ENCODE results near the gene PPARG. TPM values are rescaled to one million over a fixed set of nuclear protein-coding genes. Genes with fewer than 3 reads are reported as not detected.
"Not testable (repeated sequence)": the region's sequence is repeated elsewhere in the genome, so short reads cannot be mapped to it uniquely, and the experiment has no call there.

Gene PPARG
- total and polyA plus RNA-seq, 10 of the 15 experiments (the other 5 are each of a cell fraction or from before 2014, with no cell fraction given) = 0.06 to 0.86 (median 0.12) TPM; not detected in 5

GRCh38 chr3:12258911-12259310 lies 30.0 kb upstream of the PPARG start:
- H3K27me3 ChIP-seq (replicated peaks in 1 of 2; ENCODE audit: control insufficient read depth in 2 of 2, insufficient read depth in 2 of 2, low read length in 1 of 2) = no peaks in the 10 kb centered on the region
- H3K4me3 ChIP-seq = no peak overlapping the region
- no peak overlapping the region for H3K4me2 ChIP-seq (ENCODE audit: control insufficient read depth, insufficient read depth)
- no peak for TF ChIP-seq HCFC1 (IDR thresholded peaks at IDR 0.05; ENCODE audit: low read length)
- no peak for TF ChIP-seq CREM (IDR thresholded peaks at IDR 0.05; ENCODE audit: low read depth)
- no peak for TF ChIP-seq USF2 (IDR thresholded peaks at IDR 0.05; ENCODE audit: borderline replicate concordance, low read depth, low read length)
- no peak for TF ChIP-seq TCF12 (IDR thresholded peaks at IDR 0.05; ENCODE audit: low read depth, low read length)
- no peak for TF ChIP-seq POLR2A (IDR thresholded peaks at IDR 0.05; ENCODE audit: low read depth, low read length)
- FAIRE-seq (no peak), ATAC-seq (no peak), DNase-seq (ENCODE audit: low read depth, low spot score) (no peak)
- no peak overlapping the region for H2AFZ ChIP-seq (ENCODE audit: control insufficient read depth, low read depth, low read length)
- ChIA-PET RAD21 (ENCODE audit: unreplicated experiment) (no interaction called here), CTCF (interaction anchor here (0.8 to 1.2 kb wide), 3 partner anchors 64 to 120 kb away, joined by 3 read pairs; no protein-coding TSS in a partner anchor), POLR2A (no interaction called here), SMC1A (ENCODE audit: uncharacterized antibody, unreplicated experiment) (no interaction called here)
- in situ Hi-C loops (cut with MboI) (no loop called here), intact Hi-C loops (cut with micrococcal nuclease; ENCODE audit: unreplicated experiment) (no loop called here)
- no peaks in the 10 kb centered on the region for H3K4me1 ChIP-seq (ENCODE audit: control insufficient read depth, insufficient read depth, low read length)
- H3K9ac ChIP-seq (ENCODE audit: control insufficient read depth, insufficient read depth, low read length) = no peak overlapping the region
- H3K27ac ChIP-seq (ENCODE audit: control insufficient read depth, insufficient read depth) = no peak overlapping the region
- H3K36me3 ChIP-seq (ENCODE audit: control insufficient read depth in 2 of 2, insufficient read depth in 2 of 2, low read length in 1 of 2) = no peaks in the 10 kb centered on the region
- no peaks in the 10 kb centered on the region for H3K79me2 ChIP-seq (ENCODE audit: control insufficient read depth, insufficient read depth, low read length)
- BruUV-seq (replicated peaks) = no TSS peak
- H4K20me1 ChIP-seq (ENCODE audit: control insufficient read depth, insufficient read depth) = no peaks in the 10 kb centered on the region
- no peaks in the 10 kb centered on the region for H3K9me3 ChIP-seq (replicated peaks; ENCODE audit: control insufficient read depth, insufficient read depth, low read length)

GRCh38 chr3:12262173-12262572 lies 26.7 kb upstream of the PPARG start:
- SMC1A ChIA-PET (ENCODE audit: uncharacterized antibody, unreplicated experiment); H3K27ac ChIP-seq (ENCODE audit: control insufficient read depth, insufficient read depth); H3K4me1 ChIP-seq (ENCODE audit: control insufficient read depth, insufficient read depth, low read length); H3K4me2 ChIP-seq (ENCODE audit: control insufficient read depth, insufficient read depth); RAD21 ChIA-PET (ENCODE audit: unreplicated experiment); FAIRE-seq; H3K79me2 ChIP-seq (ENCODE audit: control insufficient read depth, insufficient read depth, low read length); DNase-seq (ENCODE audit: low read depth, low spot score); POLR2A ChIA-PET; H3K36me3 ChIP-seq (ENCODE audit: control insufficient read depth in 2 of 2, insufficient read depth in 2 of 2, low read length in 1 of 2); H2AFZ ChIP-seq (ENCODE audit: control insufficient read depth, low read depth, low read length); H3K27me3 ChIP-seq (replicated peaks in 1 of 2; ENCODE audit: control insufficient read depth in 2 of 2, insufficient read depth in 2 of 2, low read length in 1 of 2); H3K9me3 ChIP-seq (replicated peaks; ENCODE audit: control insufficient read depth, insufficient read depth, low read length); H4K20me1 ChIP-seq (ENCODE audit: control insufficient read depth, insufficient read depth); intact Hi-C loops (cut with micrococcal nuclease; ENCODE audit: unreplicated experiment); ATAC-seq; BruUV-seq (replicated peaks); in situ Hi-C loops (cut with MboI); H3K4me3 ChIP-seq; CTCF ChIA-PET; H3K9ac ChIP-seq (ENCODE audit: control insufficient read depth, insufficient read depth, low read length): not testable (repeated sequence)
- 29% methylated on average over 8 of the region's 8 CpGs for whole genome bisulfite sequencing (ENCODE audit: insufficient coverage, insufficient replicate concordance, low lambda C conversion rate, missing lambda C conversion rate)
